HEK293T (cell line): ENCODE results near the gene CEP19.

ENCODE experiments used
- CTCF ChIA-PET: fragments of 350-600 bp; formaldehyde crosslinking; extraction: SDS; loops from one replicate; lab custom pipeline; 2021; ENCODE audit warnings: antibody characterized with exemption, inconsistent platforms; lab: Yijun Ruan, JAX
- POLR2A ChIA-PET: fragments of 350-600 bp; formaldehyde crosslinking; extraction: SDS; loops from one replicate; lab custom pipeline; 2020; ENCODE audit warnings: antibody characterized with exemption, inconsistent platforms; lab: Yijun Ruan, JAX
- DNase-seq: peaks from one replicate; pipeline ENCODE4 v3.0.0; 2012; ENCODE audit warnings: mixed read lengths; ENCODE audit errors: extremely low spot score
- ARNT ChIP-seq: fragments of 450-650 bp; IDR thresholded peaks from 2 replicates; pipeline ENCODE4 v1.6.1; 2017; ENCODE audit warnings: mild to moderate bottlenecking
- BHLHE40 ChIP-seq: fragments of 450-650 bp; IDR thresholded peaks from 2 replicates; pipeline ENCODE4 v1.6.1; 2016; ENCODE audit warnings: mild to moderate bottlenecking, moderate library complexity, borderline replicate concordance
- CTBP1 ChIP-seq: fragments of 450-650 bp; IDR thresholded peaks from 2 replicates; pipeline ENCODE4 v1.6.1; 2016; ENCODE audit warnings: borderline replicate concordance
- ELF4 ChIP-seq: fragments of 450-650 bp; IDR thresholded peaks from 2 replicates; pipeline ENCODE4 v1.6.1; 2017; ENCODE audit warnings: antibody characterized with exemption
- FOXA1 ChIP-seq: fragments of 450-650 bp; IDR thresholded peaks from 2 replicates; pipeline ENCODE4 v1.6.1; 2016; ENCODE audit warnings: mild to moderate bottlenecking
- FOXK2 ChIP-seq: fragments of 450-650 bp; IDR thresholded peaks from 2 replicates; pipeline ENCODE4 v1.6.1; 2016; ENCODE audit warnings: mild to moderate bottlenecking
- FOXM1 ChIP-seq: fragments of 450-650 bp; IDR thresholded peaks from 2 replicates; pipeline ENCODE4 v1.6.1; 2017; ENCODE audit warnings: mild to moderate bottlenecking, borderline replicate concordance
- HDGF ChIP-seq: fragments of 450-650 bp; IDR thresholded peaks from 2 replicates; pipeline ENCODE4 v1.6.1; 2017; ENCODE audit warnings: antibody characterized with exemption, borderline replicate concordance
- L3MBTL2 ChIP-seq: fragments of 450-650 bp; conservative IDR thresholded peaks from 2 replicates; pipeline ENCODE4 v1.6.1; 2016; ENCODE audit warnings: mild to moderate bottlenecking
- LEF1 ChIP-seq: fragments of 450-650 bp; IDR thresholded peaks from 2 replicates; pipeline ENCODE4 v1.6.1; 2017; ENCODE audit warnings: mild to moderate bottlenecking, borderline replicate concordance
- NFRKB ChIP-seq: fragments of 450-650 bp; IDR thresholded peaks from 2 replicates; pipeline ENCODE4 v1.6.1; 2016; ENCODE audit warnings: mild to moderate bottlenecking, moderate library complexity
- SP1 ChIP-seq: fragments of 450-650 bp; IDR thresholded peaks from 2 replicates; pipeline ENCODE4 v1.6.1; 2017
- SUZ12 ChIP-seq: fragments of 450-650 bp; IDR thresholded peaks from 2 replicates; pipeline ENCODE4 v1.6.1; 2016; ENCODE audit warnings: mild to moderate bottlenecking
- TARDBP ChIP-seq: fragments of 450-650 bp; IDR thresholded peaks from 2 replicates; pipeline ENCODE4 v1.6.1; 2016
- ZNF384 ChIP-seq: fragments of 450-650 bp; IDR thresholded peaks from 2 replicates; pipeline ENCODE4 v1.6.1; 2016
- TF ChIP-seq, protein P1 (sequence below): fragments of 450-650 bp; IDR thresholded peaks from 2 replicates; pipeline ENCODE4 v1.6.1; 2016

The CEP19 gene

DNA sequence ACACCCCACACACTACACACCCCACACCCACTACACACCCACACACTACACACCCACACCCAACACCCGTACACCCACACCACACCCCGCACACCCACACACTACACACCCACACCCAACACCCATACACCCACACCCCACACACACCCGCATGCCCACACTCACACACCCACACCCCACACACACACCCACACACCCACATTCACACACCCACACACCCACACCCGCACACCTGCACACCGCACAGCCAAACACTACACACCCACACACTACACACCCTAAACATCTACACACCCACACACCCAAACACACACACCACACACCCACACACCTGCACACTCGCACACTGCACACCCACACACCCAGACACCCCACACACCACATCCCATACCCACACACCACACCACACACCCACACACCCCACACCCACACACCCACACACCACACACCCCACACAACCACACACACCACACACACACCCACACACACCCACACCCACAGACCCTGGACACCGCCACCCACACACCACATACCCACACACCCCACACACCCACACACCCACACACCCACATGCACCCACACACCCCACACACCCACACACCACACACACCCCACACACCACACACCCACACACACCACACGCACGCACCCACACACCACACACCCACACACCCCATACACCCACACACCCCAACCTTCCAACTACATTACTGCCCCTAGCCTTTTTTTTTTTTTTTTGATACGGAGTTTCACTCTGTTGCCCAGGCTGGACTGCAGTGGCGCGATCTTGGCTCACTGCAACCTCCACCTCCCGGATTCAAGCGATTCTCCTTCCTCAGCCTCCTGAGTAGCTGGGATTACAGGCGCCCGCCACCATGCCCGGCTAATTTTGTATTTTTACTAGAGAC lies 16.9 kb downstream of the CEP19 start:
- POLR2A ChIA-PET, result no interaction called here

DNA sequence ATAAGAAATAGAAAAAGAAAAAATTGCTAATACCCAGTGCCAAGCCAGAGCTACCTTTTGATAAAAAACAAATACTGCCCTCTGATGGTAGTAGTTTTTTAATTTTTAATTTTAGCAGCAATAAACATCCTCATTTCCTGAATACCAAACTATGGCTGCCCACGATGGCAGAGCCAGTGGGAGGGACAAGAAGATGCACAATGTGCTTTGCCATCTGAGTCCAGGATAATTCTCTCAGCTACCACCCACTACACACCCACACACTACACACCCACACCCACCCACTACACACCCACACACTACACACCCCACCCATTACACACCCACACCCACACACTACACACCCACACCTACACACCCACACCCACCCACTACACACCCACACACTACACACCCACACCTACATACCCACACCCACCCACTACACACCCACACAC lies 17.8 kb downstream of the CEP19 start:
- TF ChIP-seq SP1 (no peak), L3MBTL2 (no peak), SUZ12 (no peak), FOXM1 (no peak), TARDBP (no peak), HDGF (no peak), FOXA1 (no peak), ARNT (no peak), CTBP1 (no peak), BHLHE40 (no peak), ELF4 (no peak), NFRKB (no peak), FOXK2 (no peak), ZNF384 (no peak), LEF1 (no peak)
- TF ChIP-seq, protein P1, sequence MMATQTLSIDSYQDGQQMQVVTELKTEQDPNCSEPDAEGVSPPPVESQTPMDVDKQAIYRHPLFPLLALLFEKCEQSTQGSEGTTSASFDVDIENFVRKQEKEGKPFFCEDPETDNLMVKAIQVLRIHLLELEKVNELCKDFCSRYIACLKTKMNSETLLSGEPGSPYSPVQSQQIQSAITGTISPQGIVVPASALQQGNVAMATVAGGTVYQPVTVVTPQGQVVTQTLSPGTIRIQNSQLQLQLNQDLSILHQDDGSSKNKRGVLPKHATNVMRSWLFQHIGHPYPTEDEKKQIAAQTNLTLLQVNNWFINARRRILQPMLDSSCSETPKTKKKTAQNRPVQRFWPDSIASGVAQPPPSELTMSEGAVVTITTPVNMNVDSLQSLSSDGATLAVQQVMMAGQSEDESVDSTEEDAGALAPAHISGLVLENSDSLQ, result no peak
- POLR2A ChIA-PET, result no interaction called here
- DNase-seq, result no peak
- CTCF ChIA-PET, result no interaction called here

More for the DNA sequence above, 16.9 kb downstream of the CEP19 start:
- DNase-seq, result no peak
- TF ChIP-seq LEF1, result no peak
- no peak for TF ChIP-seq FOXM1
- TF ChIP-seq, protein P1, result no peak
- no peak for TF ChIP-seq BHLHE40
- TF ChIP-seq CTBP1, result no peak
- TF ChIP-seq ELF4, result no peak
- no peak for TF ChIP-seq FOXA1
- no peak for TF ChIP-seq SP1
- TF ChIP-seq FOXK2, result no peak
- TF ChIP-seq HDGF, result no peak
- TF ChIP-seq ARNT, result no peak
- no peak for TF ChIP-seq L3MBTL2
- TF ChIP-seq TARDBP, result no peak
- TF ChIP-seq NFRKB, result no peak
- CTCF ChIA-PET, result no interaction called here

DNA sequence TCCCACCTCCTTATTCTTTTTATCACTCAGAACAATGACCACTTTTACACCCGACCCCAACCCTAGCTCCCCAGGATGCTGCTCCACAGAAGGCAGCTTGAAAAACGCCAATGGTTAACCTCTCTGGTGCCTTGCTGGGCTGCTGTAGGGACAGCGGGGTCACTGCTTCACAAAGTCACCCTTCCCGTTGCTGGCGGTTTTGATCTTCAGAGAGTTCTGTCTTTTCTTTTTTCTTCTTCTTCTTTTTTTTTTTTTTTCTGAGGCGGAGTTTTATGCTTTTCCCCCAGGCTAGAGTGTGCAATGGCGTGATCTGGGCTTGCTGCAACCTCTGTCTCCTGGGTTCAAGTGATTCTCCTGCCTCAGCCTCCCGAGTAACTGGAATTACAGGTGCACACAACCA lies 20.7 kb downstream of the CEP19 start:
- no peak for TF ChIP-seq ZNF384
- TF ChIP-seq FOXM1, result no peak
- no peak for TF ChIP-seq SP1
- no peak for TF ChIP-seq ARNT
- TF ChIP-seq L3MBTL2, result no peak
- TF ChIP-seq SUZ12, result no peak
- no peak for TF ChIP-seq LEF1
- TF ChIP-seq NFRKB, result no peak
- no peak for TF ChIP-seq BHLHE40
- no peak for DNase-seq
- POLR2A ChIA-PET, result no interaction called here
- CTCF ChIA-PET, result no interaction called here

DNA sequence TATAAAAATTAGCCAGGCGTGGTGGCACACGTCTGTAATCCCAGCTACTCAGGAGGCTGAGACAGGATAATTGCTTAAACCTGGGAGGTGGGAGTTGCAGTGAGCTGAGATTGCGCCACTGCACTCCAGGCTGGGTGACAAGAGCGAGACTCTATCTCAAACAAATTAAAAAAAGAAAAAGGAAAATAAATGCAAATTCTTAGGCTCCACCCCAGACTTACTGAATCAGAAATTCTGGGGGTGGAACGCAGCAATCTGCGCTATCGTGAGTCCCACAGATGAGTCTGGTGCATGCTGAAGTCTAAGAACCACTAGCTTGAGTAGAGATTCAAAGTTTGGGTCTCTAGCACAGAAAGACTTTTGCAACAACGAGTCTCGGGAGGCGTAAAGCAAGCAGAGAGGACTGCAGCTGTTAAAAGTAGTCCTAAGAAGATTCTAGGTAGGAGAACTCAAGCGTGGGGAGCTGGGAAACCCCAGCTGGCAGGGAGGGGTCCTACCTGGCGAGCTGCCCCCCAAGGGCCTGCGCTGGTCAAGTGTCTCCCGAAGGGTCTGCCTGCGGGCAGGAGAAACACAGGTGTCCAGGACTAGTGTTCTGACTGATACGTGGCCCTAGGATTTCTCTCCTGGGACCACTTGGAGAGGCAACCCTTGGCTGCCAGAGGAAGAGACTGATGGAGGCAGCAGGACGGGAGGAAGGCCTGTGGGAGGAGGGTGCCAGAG lies 21.9 kb downstream of the CEP19 start:
- CTCF ChIA-PET, result interaction anchor here (0.9 kb wide), 1 partner anchor 167 kb away, joined by 4 read pairs; no protein-coding TSS in a partner anchor
- no peak for TF ChIP-seq HDGF
- no peak for TF ChIP-seq FOXA1
- no peak for DNase-seq
- POLR2A ChIA-PET, result interaction anchor here (1.2 kb wide), 1 partner anchor 23 kb away, joined by 3 read pairs; no protein-coding TSS in a partner anchor

DNA sequence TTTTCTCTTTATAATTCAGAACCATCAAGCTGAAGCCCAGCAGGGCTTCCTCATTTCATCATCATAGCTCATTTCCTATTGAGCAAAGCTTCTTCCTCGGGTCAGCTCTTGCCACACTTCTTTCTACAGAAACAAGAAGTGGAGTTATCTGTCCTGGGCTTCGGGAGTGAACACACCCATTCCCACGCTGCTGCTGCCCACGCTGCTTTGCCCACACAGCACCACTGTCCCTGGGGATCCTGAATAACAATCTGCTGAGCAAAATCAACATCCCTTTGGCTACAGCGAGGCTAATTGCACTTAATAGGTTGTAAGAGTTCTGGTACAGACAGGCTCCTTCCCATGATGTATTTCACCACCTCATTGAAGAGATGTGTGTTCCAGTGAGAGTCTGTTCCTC lies 23.7 kb downstream of the CEP19 start:
- DNase-seq, result no peak
- CTCF ChIA-PET, result interaction anchor here (1.7 kb wide), 1 partner anchor 79 kb away, joined by 7 read pairs; no protein-coding TSS in a partner anchor
- TF ChIP-seq, protein P1, result no peak
- TF ChIP-seq SUZ12 (no peak), HDGF (no peak), FOXM1 (no peak), LEF1 (no peak), ZNF384 (no peak), SP1 (no peak), FOXA1 (no peak), L3MBTL2 (no peak), FOXK2 (no peak)
- POLR2A ChIA-PET, result no interaction called here

DNA sequence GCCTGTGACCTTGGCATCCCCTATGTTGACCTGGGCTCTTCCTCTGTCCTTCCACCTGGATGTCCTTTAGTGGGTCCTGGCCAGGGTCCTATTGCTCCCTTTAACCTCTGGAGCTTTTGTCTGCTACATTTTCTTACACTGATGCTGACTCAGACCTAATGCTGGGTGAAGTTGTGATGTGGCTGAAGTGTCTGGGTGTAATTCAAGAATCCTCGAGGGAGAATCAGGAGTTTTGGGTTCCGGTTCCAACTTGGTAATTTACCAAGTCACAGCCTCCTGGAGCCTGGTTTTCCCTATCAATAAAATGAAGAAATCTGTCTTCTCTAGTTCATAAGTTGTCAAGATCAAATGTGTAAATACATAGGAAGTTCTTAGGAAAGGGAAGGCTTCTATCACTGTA lies 25.6 kb downstream of the CEP19 start:
- CTCF ChIA-PET, result interaction anchor here (1.1 kb wide), 1 partner anchor 77 kb away, joined by 3 read pairs; no protein-coding TSS in a partner anchor
- POLR2A ChIA-PET, result no interaction called here
- DNase-seq, result no peak
- no peak for TF ChIP-seq LEF1
- TF ChIP-seq FOXA1, result no peak
- no peak for TF ChIP-seq NFRKB
- TF ChIP-seq, protein P1, result no peak
- TF ChIP-seq FOXM1, result no peak
